Dermis blood vessel endothelial cell (primary cell): ENCODE results near the gene TSPOAP1. TPM values are rescaled to one million over a fixed set of nuclear protein-coding genes. Genes with fewer than 3 reads are reported as not detected.

Source experiments
- total RNA-seq: library from RNA; depleted of rRNA; stranded (reverse); fragments of >200 nt; gene quantifications from 2 replicates; pipeline ENCODE4 v1.2.3, GENCODE V29; 2014

Gene TSPOAP1
- total RNA-seq, 1 donor from 2014 or later: under 0.01 TPM

Other genes with a start within 250 kb of the TSPOAP1 start
- gene DYNLL2, start 245.4 kb downstream of the TSPOAP1 start, total RNA-seq: 12.6 and 17.2 TPM in 2 replicates
- gene OR4D1, start 180.4 kb downstream of the TSPOAP1 start, total RNA-seq: not detected in 2 replicates
- not detected in 2 replicates for gene OR4D2, start 161.8 kb downstream of the TSPOAP1 start, total RNA-seq
- gene EPX, start 136.1 kb downstream of the TSPOAP1 start, total RNA-seq: not detected in 2 replicates
- 10.2 and 13.4 TPM in 2 replicates for gene MKS1, start 109.5 kb downstream of the TSPOAP1 start, total RNA-seq
- gene LPO, start 90.2 kb downstream of the TSPOAP1 start, total RNA-seq: under 0.01 TPM in 1 of 2 replicates, not detected in the other
- gene MPO, start 47.9 kb downstream of the TSPOAP1 start, total RNA-seq: not detected in 2 replicates
- gene SUPT4H1, start 23.4 kb upstream of the TSPOAP1 start, total RNA-seq: 39.0 and 53.6 TPM in 2 replicates
- gene RNF43, start 88.7 kb upstream of the TSPOAP1 start, total RNA-seq: not detected in 2 replicates
- 0.05 and 0.17 TPM in 2 replicates for gene HSF5, start 159.6 kb upstream of the TSPOAP1 start, total RNA-seq
- gene MTMR4, start 185.8 kb upstream of the TSPOAP1 start, total RNA-seq: 53.9 and 57.5 TPM in 2 replicates